Osteoblast (primary cell): ENCODE results near the gene MAP2K5. TPM values are rescaled to one million over a fixed set of nuclear protein-coding genes. Genes with fewer than 3 reads are reported as not detected.
A peak's percentile ranks its signal among the peaks of the same experiment; 100 is the strongest.

Source experiments
- DNase-seq: peaks from one replicate; pipeline ENCODE4 v3.0.0; 2011; ENCODE audit warnings: low spot score, mixed read lengths; ENCODE audit not compliant: insufficient read length; ENCODE audit errors: missing footprints
- H2AFZ ChIP-seq: 2 replicates; pipeline ENCODE4 v1.6.0; 2011; ENCODE audit warnings: mild to moderate bottlenecking, low read length
- H3K27ac ChIP-seq: 2 replicates; pipeline ENCODE4 v1.5.1; 2011; ENCODE audit warnings: mild to moderate bottlenecking, low read depth, low read length, moderate library complexity
- H3K27me3 ChIP-seq: 2 replicates; pipeline ENCODE4 v1.6.0; 2012; ENCODE audit warnings: mild to moderate bottlenecking, control low read depth, inconsistent platforms, low read length, moderate library complexity; ENCODE audit not compliant: insufficient read depth
- H3K36me3 ChIP-seq: 2 replicates; pipeline ENCODE4 v1.5.1; 2011; ENCODE audit warnings: mild to moderate bottlenecking, low read length, control low read depth, moderate library complexity; ENCODE audit not compliant: insufficient read depth
- H3K4me1 ChIP-seq: 2 replicates; pipeline ENCODE4 v1.5.1; 2011; ENCODE audit warnings: mild to moderate bottlenecking, low read length, control low read depth, moderate library complexity; ENCODE audit not compliant: insufficient read depth
- H3K4me2 ChIP-seq: 2 replicates; pipeline ENCODE4 v1.6.0; 2011; ENCODE audit warnings: mild to moderate bottlenecking, low read length; ENCODE audit not compliant: insufficient read depth
- H3K4me3 ChIP-seq: fragments of 200-600 bp; sonication (generic); 3 replicates; pipeline ENCODE4 v1.5.1; 2012; ENCODE audit warnings: mild to moderate bottlenecking, low read length, inconsistent platforms; ENCODE audit not compliant: insufficient read depth
- H3K79me2 ChIP-seq: 2 replicates; pipeline ENCODE4 v1.6.0; 2012; ENCODE audit warnings: mild to moderate bottlenecking, low read length, control low read depth, inconsistent platforms; ENCODE audit not compliant: insufficient read depth
- H3K9me3 ChIP-seq: 2 replicates; pipeline ENCODE4 v1.5.1; 2011; ENCODE audit warnings: low read depth, low read length, control low read depth
- H4K20me1 ChIP-seq: 2 replicates; pipeline ENCODE4 v1.6.0; 2012; ENCODE audit warnings: mild to moderate bottlenecking, low read length, control low read depth; ENCODE audit not compliant: insufficient read depth
- CTCF ChIP-seq: IDR thresholded peaks from 2 replicates; pipeline ENCODE4 v1.5.1; 2011; ENCODE audit warnings: mild to moderate bottlenecking, low read depth, low read length, moderate library complexity; ENCODE audit errors: extremely low read depth
- total RNA-seq: library from RNA; depleted of rRNA; stranded (reverse); fragments of >200 nt; gene quantifications from 2 replicates; pipeline ENCODE4 v1.2.3, GENCODE V29; 2012

Gene MAP2K5
- total RNA-seq, 1 donor = 10.1 TPM

GRCh38 chr15:67685716-67686115 lies 143.2 kb downstream of the MAP2K5 start:
- Histone ChIP-seq H3K4me1 (no peaks in the 10 kb centered on the region), H3K4me2 (no peak overlapping the region), H3K9me3 (peaks cover 8% of the 10 kb centered on the region), H4K20me1 (peaks cover 2% of the 10 kb centered on the region), H3K27ac (no peak overlapping the region), H3K36me3 (no peaks in the 10 kb centered on the region), H2AFZ (no peak overlapping the region), H3K4me3 (no peak overlapping the region), H3K79me2 (no peaks in the 10 kb centered on the region), H3K27me3 (no peaks in the 10 kb centered on the region)
- TF ChIP-seq CTCF = no peak
- peak; percentile 22 for DNase-seq

- Histone ChIP-seq H3K4me2 (no peak overlapping the region), H3K79me2 (no peaks in the 10 kb centered on the region), H2AFZ (no peak overlapping the region), H3K4me3 (no peak overlapping the region), H4K20me1 (peaks cover 4% of the 10 kb centered on the region), H3K27ac (no peak overlapping the region), H3K27me3 (peaks cover 4% of the 10 kb centered on the region), H3K36me3 (no peaks in the 10 kb centered on the region), H3K4me1 (no peaks in the 10 kb centered on the region), H3K9me3 (no peaks in the 10 kb centered on the region)
- peak; percentile 31 for DNase-seq
- no peak for TF ChIP-seq CTCF
Measured at GRCh38 chr15:67690936-67691335, 148.4 kb downstream of the MAP2K5 start.

DNA sequence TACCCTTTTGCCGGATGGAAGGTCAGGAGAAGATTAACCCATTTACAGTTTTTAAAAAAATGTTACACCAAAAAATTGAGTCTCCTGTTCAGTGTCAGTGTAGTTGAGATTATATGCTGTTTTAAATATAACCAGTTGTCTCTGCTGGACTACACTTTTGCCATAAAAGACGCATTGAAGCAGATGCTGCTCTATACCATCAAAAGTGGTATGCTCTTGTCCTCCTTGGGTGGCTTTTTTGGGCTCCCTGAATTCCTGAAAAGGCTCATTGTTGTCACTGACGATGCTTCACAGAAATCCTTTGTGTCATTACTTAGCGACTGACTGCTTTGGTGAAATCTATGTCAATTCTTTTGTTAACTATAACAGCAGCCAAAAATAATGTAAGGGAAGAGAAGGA lies 148.9 kb downstream of the MAP2K5 start:
- H4K20me1 ChIP-seq = peaks cover 4% of the 10 kb centered on the region
- no peaks in the 10 kb centered on the region for H3K9me3 ChIP-seq
- H3K27ac ChIP-seq = no peak overlapping the region
- no peak overlapping the region for H3K4me3 ChIP-seq
- H3K4me2 ChIP-seq = no peak overlapping the region
- H3K79me2 ChIP-seq = no peaks in the 10 kb centered on the region
- TF ChIP-seq CTCF = no peak
- H3K36me3 ChIP-seq = no peaks in the 10 kb centered on the region
- no peak overlapping the region for H2AFZ ChIP-seq
- H3K27me3 ChIP-seq = peaks cover 4% of the 10 kb centered on the region
- H3K4me1 ChIP-seq = no peaks in the 10 kb centered on the region
- no peak for DNase-seq

DNA sequence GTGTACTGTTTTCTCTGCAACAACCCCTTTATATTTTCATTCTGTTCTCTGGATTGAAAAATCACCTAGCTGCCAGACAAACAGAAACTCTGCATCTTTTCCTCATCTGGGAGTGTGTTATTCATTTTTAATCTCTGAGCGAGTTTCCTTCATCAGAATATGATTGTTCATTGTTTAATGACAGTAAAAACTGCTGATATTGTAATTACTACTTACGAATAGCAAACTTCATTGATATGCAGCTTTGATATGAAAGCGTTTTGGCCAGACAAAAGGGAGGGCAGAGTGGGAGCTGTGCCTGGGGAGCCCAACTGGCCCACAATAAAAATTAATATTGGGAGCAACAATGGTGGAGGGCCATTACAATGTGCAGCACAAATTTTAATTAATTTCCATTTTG lies 150.1 kb downstream of the MAP2K5 start:
- no peaks in the 10 kb centered on the region for H3K79me2 ChIP-seq

More for the DNA sequence above, 150.1 kb downstream of the MAP2K5 start:
- Histone ChIP-seq H2AFZ (no peak overlapping the region), H3K27ac (no peak overlapping the region), H3K9me3 (no peaks in the 10 kb centered on the region), H4K20me1 (peaks cover 4% of the 10 kb centered on the region), H3K4me2 (no peak overlapping the region), H3K27me3 (peaks cover 4% of the 10 kb centered on the region), H3K4me3 (no peak overlapping the region), H3K36me3 (no peaks in the 10 kb centered on the region), H3K4me1 (no peaks in the 10 kb centered on the region)
- no peak for DNase-seq
- TF ChIP-seq CTCF = no peak
